ENCODE measurements around the gene GPR132.

DNA sequence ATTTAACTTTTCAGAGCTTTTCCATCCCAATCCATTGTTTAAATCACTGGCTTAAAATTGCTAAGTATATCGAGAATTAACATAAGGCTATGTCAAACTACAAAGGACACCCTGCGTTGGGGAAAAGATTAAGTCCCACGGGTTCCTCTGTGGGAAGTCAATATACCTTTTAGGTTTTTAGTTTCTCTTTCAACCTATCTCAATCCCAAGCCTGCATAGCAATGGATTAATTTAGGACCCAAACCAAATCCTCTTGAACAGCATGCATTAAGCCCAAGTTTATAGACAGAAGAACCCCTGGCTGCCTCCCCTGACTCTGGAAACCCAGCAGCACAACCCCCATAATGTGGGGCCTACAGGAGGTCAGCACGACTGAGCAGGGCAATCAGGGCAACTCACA is 50.6 kb downstream of the GPR132 start:
- TF ChIP-seq, protein P1, sequence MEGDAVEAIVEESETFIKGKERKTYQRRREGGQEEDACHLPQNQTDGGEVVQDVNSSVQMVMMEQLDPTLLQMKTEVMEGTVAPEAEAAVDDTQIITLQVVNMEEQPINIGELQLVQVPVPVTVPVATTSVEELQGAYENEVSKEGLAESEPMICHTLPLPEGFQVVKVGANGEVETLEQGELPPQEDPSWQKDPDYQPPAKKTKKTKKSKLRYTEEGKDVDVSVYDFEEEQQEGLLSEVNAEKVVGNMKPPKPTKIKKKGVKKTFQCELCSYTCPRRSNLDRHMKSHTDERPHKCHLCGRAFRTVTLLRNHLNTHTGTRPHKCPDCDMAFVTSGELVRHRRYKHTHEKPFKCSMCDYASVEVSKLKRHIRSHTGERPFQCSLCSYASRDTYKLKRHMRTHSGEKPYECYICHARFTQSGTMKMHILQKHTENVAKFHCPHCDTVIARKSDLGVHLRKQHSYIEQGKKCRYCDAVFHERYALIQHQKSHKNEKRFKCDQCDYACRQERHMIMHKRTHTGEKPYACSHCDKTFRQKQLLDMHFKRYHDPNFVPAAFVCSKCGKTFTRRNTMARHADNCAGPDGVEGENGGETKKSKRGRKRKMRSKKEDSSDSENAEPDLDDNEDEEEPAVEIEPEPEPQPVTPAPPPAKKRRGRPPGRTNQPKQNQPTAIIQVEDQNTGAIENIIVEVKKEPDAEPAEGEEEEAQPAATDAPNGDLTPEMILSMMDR (IDR thresholded peaks at IDR 0.05; ENCODE audit: insufficient read depth, low read depth, low read length), result no peak
- TF ChIP-seq EZH2 (IDR thresholded peaks at IDR 0.05; ENCODE audit: insufficient read depth, low read length), result no peak
